HG02981 (cell line): ENCODE data around the gene MIA3.
"Not testable (repeated sequence)": the region's sequence is repeated elsewhere in the genome, so short reads cannot be mapped to it uniquely, and the experiment has no call there.

Experiments
- ATAC-seq: cut with Tn5 transposase; IDR thresholded peaks from one replicate; pipeline ENCODE4 v1.9.1; 2021; ENCODE audit warnings: mild to moderate bottlenecking, moderate library complexity; ENCODE audit not compliant: unreplicated experiment

Gene MIA3, protein sequence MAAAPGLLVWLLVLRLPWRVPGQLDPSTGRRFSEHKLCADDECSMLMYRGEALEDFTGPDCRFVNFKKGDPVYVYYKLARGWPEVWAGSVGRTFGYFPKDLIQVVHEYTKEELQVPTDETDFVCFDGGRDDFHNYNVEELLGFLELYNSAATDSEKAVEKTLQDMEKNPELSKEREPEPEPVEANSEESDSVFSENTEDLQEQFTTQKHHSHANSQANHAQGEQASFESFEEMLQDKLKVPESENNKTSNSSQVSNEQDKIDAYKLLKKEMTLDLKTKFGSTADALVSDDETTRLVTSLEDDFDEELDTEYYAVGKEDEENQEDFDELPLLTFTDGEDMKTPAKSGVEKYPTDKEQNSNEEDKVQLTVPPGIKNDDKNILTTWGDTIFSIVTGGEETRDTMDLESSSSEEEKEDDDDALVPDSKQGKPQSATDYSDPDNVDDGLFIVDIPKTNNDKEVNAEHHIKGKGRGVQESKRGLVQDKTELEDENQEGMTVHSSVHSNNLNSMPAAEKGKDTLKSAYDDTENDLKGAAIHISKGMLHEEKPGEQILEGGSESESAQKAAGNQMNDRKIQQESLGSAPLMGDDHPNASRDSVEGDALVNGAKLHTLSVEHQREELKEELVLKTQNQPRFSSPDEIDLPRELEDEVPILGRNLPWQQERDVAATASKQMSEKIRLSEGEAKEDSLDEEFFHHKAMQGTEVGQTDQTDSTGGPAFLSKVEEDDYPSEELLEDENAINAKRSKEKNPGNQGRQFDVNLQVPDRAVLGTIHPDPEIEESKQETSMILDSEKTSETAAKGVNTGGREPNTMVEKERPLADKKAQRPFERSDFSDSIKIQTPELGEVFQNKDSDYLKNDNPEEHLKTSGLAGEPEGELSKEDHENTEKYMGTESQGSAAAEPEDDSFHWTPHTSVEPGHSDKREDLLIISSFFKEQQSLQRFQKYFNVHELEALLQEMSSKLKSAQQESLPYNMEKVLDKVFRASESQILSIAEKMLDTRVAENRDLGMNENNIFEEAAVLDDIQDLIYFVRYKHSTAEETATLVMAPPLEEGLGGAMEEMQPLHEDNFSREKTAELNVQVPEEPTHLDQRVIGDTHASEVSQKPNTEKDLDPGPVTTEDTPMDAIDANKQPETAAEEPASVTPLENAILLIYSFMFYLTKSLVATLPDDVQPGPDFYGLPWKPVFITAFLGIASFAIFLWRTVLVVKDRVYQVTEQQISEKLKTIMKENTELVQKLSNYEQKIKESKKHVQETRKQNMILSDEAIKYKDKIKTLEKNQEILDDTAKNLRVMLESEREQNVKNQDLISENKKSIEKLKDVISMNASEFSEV (N-terminal part only)

DNA sequence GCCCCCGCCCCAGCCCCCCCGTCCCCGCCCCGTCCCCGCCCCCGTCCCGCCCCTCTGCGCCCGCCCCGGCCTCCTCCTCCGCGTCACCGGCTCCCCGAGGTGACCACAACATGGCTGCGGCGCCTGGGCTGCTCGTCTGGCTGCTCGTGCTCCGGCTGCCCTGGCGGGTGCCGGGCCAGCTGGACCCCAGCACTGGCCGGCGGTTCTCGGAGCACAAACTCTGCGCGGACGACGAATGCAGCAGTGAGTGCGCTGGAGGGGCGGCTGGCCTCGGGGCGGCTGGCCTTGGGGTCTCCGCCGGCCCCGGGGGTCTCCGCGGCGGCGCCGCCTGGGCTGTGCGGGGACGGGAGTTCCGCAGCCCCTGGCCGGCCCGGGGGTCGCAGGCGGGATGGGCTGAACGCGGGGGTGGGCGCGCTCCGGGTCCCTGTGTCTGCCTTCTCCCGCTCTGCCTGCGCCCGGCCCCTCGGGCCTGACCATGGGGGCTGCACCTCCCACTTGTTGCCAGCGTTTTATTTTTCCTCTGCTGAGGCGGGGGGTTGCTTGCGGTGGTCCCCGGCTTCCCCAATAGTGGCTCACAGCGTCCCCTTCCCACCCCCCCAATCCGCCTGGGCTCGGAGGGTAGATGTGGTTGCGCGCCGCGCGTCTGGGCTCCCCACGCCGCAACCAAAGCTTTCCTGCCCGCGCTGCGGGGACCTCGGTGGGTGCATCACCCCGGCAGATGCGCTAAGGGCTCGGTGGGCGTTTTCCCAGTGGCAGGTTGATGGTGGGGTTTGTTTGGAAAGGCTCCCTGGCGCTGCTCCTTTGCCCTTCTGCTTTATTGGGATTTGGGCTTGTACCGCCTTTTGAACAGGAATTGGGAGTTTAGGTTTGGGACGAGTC is at the start of gene MIA3:
TSS of gene MIA3 (plus strand) at position 97 of the 879 bp plus-strand sequence. CDS start at position 111, 14 bp downstream.
- ATAC-seq: peak; percentile 44

GRCh38 chr1:222570837-222571236 is 47.1 kb upstream of the MIA3 start:
- ATAC-seq: no peak

DNA sequence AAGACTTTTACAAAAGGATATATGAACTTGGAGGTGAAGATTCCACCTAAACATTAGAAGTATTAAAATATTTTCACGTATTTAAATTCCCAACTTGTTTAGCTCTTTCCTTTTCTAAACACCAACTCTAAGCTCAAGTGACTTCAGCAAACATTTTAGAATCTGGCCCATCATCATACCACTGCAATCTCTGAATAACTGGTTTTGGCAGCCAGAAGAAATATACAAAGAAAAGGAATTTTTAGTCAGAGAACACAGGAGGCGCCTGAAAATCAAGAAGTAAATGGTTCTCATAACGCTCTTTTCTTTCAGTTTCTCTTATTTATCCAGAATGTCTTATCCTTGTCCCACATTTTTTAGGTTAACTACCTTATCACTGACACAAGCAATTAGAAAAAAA is 38.6 kb upstream of the MIA3 start:
- no peak for ATAC-seq

DNA sequence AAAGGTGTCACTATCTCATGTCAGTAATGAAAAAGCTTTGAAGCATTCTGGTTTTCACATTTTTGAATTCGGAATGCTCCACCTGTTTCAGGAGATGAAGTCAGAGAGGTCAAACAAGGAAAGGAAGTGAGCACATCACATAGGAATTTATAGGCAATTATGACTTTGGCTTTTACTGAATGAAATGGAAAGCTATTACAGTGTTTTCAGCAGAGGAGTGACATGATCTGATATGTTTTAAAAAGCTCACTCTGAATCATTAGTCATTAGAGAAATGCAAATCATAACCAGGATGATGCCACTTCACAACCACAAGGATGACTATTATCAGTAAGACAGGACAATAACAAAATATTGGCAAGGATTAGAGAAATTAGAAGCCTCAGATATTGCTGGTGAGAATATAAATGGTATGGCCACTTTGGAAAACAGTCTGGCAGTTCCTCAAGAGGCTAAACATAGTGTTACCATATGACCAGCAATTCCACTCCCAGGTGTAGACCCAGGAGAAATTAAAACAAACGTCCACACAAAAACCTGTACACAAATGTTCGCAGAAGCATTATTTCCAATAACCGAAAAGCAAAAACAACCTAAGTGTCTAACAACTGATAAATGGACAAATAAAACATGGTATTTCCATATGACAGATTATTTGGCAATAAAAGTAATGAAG is 35.7 kb upstream of the MIA3 start:
- peak; percentile 73 for ATAC-seq

DNA sequence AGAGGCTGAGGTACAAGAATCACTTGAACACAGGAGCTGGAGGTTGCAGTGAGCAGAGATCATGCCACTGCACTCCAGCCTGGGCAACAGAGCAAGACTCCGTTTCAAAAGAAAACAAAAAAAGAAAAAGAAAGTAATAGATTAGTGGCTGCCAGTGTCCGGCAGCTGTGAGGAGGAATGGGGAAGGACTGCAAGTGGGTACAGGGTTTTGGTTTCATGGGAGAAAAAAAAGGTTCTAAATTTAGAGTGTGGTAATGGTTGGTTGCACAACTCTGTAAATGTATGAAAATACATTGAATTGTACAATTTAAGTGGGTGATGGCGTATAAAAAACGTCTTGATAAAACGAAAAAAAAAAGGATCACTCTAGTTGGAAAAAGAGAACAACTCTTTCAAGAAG is 34.8 kb upstream of the MIA3 start:
- ATAC-seq: peak; percentile 83

- ATAC-seq: no peak
Observed at GRCh38 chr1:222586842-222587241, 31.1 kb upstream of the MIA3 start.

DNA sequence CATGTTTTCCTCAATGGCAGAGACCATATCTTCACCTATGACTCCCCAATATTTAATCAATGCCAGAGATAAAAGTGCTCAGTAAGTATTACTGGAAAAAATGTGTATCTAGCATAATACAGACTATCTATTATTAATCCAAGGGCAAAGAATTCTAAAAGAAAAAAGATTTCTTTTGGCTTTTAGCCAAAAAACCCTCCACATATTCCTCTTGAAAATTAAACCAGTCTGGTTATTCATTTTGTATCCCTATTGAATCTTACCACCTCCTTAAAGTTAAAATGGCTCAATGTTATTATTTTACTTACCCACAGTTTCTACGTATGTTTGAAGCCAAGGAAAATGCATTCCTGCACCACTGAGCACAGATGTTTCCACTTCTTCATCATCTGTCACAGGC is 29.8 kb upstream of the MIA3 start:
- no peak for ATAC-seq

DNA sequence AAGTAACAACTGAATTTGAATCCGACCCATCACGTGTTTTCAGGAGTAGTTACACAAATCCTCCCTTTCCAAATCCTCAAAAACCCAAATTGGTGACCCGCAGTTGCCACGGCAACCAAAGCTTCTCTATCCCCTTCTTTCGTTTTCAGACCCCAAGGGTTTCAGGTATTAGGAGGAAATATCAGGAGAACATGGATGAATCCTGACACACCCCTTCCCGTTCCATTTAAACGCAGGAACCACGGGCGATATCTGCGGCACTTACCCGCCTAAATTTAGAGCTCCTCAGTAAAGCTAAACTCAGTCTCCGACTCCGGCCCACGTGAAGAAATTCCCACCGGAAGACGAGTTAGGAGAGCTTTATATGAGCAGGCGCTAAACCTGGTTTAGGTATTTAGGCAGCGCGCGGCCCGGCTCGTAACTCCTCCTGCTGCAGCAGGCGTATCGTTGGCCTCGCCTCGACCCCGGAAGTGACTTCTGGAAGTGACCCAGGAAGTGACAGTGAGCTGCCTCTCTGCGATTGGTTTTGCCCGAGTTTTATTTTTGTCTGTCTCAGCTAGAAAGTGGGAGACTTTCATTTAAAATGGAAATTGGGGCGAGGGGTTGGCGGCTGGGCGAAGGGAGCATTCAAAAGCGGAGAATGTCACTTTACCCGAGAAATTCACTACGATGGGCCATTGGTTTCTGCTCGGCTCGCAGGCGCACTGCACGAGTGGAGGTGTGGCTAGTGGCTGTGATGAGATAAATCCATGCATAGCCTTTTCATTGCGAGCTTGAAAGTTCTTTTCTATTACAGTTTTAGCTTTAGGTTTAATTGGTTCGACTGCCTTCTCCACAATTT is 28.2 kb upstream of the MIA3 start, which contains the start of gene TAF1A:
TSS of gene TAF1A (minus strand) at position 472 of the 841 bp plus-strand sequence.
- peak; percentile 99 for ATAC-seq

DNA sequence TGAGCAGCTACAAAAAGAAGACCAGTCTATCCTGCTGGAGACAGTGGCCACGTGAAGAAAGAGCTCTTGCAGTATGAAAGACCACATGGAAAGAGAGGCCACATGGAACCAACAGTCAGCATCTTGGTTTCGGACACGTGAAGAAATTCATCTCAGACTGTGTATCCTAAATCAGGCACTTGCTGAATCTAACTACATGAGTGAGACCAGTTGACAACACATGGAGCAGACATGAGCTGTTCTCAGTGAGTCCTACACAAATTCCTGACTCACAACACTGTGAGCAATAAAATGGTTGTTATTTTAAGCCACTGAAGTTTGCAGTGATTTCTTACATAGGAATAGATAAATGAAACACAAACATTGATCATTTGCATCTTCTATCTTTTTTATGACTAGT is 25.7 kb upstream of the MIA3 start:
- ATAC-seq: no peak

DNA sequence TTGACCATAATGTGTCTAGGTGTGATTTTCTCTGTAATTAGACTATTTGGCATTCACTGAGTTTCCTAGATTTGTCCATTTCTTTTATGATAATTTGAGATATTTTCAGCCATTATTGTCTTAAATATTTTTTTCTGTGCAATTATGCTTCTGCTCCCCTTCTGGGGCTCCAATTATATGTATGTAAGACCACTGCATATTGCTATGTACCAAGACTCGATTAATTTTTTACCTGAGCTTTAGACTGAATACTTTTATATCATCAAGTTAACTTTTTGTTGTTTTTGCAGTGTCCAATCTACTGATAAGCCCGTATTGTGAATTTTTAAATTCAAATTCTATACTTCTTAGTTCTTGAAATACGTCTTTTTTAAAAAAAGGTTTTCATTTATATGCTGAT is 23.1 kb upstream of the MIA3 start:
- no peak for ATAC-seq

DNA sequence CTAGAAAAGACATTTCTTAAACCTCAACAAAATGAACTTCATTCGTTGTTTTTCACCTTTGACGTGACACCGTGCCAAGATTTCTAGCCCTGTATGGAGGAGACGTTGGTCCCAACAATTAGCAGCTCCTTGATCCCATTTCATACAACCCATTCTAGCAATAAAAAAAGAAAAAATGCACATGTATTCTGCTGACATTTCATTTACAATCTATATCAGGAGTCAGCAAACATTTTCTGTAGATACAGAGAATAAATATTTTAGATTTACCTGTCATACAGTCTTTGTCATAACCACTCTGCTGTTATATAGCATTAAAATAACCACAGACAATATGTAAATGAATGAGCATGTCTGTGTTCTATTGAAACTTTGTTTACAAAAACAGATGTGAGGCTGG is 21.2 kb upstream of the MIA3 start:
- ATAC-seq: no peak

DNA sequence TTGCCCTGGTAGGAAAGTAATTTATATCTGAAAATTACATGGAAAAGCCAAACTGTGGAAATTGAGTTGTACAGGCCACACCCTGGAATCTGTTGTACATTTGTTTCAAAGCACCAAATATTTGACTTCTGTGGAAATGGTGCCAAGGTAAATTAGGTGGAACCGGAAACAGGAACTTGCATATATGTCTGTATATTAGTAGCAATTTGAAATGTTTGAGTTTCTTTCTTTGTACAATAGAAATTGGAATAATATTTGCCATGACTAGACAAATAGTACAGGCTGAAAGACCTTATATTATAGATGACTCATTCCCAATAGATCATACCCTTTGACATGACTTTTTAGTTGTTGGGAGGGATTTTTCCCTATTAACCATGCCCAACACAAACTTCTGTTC is 17.6 kb upstream of the MIA3 start:
- ATAC-seq: no peak

DNA sequence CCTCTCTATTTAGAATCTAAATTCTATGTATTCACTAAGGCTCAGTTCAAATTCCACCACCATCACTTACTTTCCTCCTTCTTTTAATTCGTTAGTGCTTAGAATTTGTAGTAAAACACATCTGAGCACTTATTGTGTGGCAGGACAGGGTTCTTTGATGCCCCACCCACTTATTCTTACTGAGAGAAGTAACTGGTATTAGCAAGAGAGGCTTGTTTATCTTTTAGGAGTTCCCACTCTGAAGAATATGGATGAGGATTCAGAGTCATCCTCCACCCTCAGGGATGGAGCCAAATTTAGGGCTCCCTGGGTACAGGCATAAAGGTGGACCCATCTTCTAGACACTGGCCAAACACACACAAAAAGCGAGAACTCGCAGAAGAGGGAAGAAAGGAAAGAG is 16.6 kb upstream of the MIA3 start:
- ATAC-seq: no peak

DNA sequence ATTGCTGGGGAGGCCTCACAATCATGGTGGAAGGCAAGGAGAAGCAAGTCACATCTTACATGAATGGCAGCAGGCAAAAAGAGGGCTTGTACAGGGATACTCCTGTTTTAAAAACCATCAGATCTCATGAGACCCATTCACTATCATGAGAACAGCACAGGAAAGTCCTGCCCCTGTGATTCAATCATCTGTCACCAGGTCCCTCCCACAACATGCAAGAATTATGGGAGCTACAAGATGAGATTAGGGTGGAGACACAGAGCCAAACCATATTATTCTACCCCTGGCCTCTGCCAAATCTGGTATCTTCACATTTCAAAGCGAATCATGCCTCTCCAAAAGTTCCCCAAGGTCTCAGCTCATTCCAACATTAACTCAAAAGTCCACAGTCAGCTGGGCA is 11.1 kb upstream of the MIA3 start:
- ATAC-seq: no peak

- ATAC-seq: not testable (repeated sequence)
Observed at GRCh38 chr1:222609111-222609510, 8.8 kb upstream of the MIA3 start.

- ATAC-seq: no peak
Observed at GRCh38 chr1:222610728-222611127, 7.2 kb upstream of the MIA3 start.

- ATAC-seq: no peak
Observed at GRCh38 chr1:222613627-222614026, 4.3 kb upstream of the MIA3 start.

DNA sequence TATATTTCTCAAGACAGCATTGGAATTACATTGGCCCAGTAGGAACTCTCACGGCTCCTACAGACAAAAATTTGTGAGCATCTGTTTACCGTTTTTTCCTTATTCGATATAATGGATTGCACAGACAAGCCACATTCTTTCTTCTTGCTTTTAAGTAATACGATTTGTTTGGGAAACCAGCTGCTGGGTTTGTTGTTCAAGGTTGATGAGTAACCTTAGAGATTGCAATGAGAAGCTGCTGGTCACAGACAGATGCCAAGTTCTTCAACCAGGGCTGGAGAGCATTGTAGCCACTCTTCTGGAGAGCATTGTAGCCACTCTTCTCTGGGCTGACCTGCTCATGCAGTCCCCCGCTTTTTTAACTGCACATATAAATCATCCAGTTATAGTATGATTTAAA is 1.4 kb upstream of the MIA3 start:
- no peak for ATAC-seq
